Kidney capillary endothelial cell (primary cell): Measurements from ENCODE around the gene NCOA1.
"Not testable (repeated sequence)": the region's sequence is repeated elsewhere in the genome, so short reads cannot be mapped to it uniquely, and the experiment has no call there.

ENCODE experiments used
- DNase-seq: peaks from one replicate; pipeline ENCODE4 v3.0.0-alpha.2; 2018; ENCODE audit warnings: low spot score

The NCOA1 gene

DNA sequence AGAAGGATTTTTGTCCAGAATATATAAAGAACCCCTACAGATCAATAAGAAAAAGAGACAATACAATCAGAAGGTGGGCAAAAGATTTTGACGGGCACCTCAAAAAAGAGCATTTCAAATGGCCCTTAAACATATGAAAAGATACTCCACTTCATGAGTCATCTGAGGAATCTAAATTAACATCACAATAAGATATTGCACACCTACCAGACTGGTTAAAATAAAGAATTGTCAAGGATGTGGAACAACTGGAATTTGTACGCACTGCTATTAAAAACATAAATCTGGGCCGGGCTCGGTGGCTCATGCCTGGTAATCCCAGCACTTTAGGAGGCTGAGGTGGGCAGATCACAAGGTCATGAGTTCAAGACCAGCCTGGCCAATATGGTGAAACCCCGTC lies 17.0 kb upstream of the NCOA1 start:
- DNase-seq: no peak

DNA sequence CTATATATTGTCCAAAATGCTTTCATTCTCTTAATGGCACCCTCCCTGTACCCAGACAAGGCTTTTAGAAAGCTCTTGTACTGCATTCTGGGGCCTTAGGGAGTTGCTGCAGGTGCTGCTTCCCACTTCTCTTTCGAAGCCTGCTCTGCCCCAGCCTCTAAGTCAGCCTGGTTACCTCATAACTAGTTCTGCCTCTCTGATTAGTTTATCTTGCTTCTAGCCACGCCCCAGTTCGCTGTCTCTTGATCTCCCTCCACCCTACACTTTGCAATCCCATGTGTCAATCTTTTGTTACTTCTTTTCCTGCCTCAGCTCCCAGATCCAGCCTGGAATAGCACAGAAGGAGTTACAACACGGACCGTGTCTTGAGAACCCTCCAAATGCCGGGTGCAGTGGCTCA lies 13.8 kb upstream of the NCOA1 start:
- no peak for DNase-seq

GRCh38 chr2:24478243-24478642 lies 12.8 kb upstream of the NCOA1 start:
- no peak for DNase-seq

DNA sequence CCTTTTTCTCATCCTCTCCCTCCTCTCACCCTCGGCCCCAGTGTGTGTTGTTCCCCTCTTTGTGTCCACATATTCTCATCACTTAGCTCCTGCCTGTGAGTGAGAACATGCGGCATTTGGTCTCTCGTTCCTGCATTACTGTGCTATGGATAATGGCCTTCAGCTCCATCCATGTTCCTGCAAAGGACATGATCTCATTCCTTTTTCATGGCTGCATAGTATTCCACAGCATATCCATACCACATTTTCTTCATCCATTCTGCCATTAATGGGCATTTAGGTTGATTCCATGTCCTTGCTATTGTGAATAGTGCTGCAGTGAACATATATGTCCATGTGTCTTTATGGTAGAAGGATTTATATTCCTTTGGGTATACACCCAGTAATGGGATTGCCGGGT lies 10.8 kb upstream of the NCOA1 start:
- DNase-seq: no peak

GRCh38 chr2:24482251-24482971 lies 8.6 kb upstream of the NCOA1 start:
- DNase-seq: no peak

DNA sequence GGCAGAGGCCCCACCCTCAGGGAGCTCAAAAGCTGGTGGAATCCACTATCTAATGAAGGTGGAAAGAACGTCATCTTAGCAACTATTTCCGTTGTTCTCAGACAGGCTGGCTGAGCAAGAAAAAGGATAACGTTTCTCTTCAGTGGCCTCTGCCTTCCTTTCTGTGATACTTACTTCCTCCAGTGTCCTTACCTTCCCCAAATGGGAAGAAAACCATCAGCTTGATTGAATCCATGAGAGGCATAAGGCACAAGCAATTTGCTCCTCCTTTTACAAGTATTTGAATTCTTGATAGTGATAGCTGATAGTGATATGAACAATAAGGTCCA lies 8.1 kb upstream of the NCOA1 start:
- no peak for DNase-seq

GRCh38 chr2:24484677-24485076 lies 6.4 kb upstream of the NCOA1 start:
- DNase-seq: not testable (repeated sequence)

GRCh38 chr2:24485197-24485596 lies 5.9 kb upstream of the NCOA1 start:
- DNase-seq: no peak

GRCh38 chr2:24486636-24487205 lies 4.3 kb upstream of the NCOA1 start:
- no peak for DNase-seq

DNA sequence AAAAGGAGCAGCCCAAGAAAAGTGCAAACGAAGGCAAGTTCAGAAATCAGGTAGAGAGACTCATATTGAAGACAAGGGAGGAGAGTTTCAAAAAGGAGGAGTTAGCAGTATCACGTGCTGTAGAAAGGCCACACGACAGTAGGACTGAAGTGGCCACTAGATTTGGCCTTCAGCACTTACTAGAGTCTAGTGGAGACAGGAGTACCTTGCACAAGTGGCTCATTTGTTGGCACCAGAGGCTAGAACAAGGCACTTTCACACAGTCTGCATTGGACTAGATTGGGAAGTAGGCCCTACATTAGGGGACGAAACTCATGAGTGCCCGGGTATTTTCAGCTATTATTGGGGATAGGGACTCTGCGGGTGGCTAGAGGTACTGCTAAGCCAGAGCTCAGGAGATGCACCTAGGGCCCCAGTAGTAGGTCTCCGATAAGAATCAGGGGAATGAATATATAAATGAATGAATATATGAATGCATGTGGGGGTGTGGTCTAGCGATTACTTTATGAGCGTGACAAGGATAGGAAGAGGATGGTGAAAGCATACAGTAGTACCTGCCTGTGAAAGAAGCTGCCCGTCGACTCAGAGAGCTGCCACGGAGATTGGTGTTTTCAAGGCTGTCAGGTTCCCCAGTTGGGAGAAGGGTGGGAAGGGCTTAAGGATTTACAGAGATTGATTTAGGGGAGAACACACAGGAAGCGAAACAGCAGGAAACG lies 1.4 kb upstream of the NCOA1 start:
- no peak for DNase-seq

DNA sequence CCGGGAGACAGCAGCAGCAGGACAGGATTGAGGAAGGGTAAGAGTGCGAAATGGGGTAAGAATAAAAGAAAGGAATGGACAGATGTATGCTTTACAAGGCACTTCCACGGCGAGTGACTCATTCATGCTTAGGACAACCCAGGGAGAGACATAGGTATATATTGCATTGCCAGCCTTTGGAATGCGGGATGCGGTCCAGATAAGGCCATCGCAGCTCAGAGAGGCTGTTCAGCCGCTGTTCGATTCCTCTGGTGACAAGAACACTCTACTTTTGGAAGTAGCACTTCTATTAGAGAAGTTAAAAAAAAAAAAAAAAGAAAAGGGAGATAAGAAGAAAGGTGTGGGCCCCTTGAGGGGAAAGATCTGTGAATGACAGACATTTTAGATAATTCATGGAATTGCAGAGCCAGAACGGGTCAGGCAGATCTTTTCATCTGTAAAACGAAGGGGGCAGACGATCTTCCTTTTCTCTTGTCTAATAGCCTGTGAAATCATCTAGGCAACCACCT lies 819 bp upstream of the NCOA1 start:
- peak; percentile 57 for DNase-seq

GRCh38 chr2:24491542-24492420 lies 727 bp downstream of the NCOA1 start:
- DNase-seq: peak; percentile 20

DNA sequence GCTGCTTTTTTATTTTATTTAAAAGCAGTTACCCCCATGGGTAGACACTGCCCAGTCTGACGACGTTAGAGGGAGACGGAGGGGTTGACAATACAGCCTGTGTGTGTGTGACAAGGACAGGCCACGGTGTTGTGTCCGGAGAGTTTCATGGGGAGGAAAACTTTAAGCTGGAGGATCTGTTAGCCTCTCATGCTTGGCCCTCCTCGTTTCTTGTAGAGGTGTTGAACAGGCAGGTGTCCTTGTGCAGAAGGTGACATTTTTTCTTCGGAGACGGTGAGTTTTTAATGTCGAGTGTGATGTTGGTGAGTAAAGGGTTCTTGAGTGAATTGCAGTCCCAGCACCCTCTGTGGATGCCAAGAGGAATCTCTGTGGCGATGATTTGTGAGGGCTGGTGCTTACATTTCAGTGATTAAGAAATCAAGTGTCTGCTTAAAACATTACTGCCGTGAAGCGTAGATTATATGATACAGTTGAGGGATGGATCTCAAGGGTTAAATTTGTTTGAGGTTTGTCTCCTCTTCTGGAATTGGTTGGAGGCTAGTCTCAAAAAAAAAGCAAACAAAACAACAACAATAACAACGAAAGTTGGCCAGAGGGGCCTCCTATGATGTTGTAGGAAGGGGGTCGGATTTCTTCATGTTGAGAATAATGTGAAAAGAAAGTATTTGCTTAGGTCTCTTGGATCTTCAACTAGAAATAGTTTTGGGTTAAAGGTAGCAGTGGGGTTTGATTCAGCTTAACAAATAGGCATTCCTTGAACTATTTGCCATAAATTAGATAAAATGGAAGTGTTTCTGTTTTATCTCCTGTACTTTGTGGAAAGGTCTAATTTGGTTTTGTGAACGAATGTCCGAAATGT lies 1.6 kb downstream of the NCOA1 start:
- peak; percentile 19 for DNase-seq

DNA sequence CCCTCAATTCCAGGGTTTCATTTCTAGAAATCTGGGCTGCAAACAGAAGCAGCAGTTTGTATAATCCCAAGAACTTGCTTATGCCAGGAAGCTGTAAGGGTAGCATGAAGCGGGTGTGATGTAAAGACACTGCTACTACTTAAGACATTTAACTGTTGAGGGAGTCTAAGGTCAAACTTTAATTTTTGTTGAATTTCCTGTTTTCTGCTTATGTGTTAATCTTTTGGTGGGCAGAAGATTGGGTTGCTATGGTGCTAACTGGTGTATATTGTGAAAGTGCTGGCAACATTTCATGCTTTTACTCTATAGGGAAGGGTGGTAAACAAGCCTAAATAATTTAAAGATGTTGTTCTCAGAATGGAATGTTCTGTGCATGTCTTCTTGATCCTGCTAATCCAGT lies 2.7 kb downstream of the NCOA1 start:
- DNase-seq: no peak

GRCh38 chr2:24494410-24494809 lies 3.4 kb downstream of the NCOA1 start:
- DNase-seq: no peak

DNA sequence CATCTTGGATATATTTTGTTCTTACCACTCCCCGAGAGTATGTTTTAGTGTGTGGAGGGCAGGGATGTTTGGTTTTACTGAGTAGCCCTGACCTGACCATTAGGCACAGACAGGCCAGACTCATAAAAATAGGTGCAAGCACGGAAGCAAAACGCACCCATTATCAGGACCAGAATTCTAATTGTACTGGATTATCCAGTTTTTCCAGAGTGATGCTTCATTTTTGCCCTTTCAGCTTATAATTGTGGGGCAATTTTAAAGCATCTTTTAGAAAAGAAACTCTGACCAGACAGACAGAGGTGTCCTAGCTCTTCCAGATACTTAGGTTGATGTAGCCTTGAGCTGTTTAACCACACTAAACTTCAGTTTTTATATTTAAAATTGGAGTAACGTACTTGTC lies 4.4 kb downstream of the NCOA1 start:
- no peak for DNase-seq

DNA sequence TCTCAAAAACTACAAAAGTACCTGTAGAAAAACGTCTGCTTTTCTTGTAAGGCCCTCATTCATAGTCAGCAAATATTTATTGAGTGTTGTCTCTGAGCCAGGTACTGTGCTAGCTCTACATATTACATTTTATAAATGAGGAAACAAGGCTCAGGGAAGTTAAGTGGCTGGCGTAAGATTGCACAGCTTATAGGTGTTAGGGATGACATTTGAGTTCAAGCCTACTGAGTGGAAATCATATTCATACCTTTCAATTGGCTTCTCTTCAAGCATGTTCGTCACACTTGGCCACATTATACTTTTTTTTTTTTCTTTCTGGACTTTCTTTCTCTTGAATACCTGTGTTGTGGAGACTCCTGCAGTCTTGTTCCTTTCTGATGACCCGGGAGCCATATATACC lies 5.9 kb downstream of the NCOA1 start:
- no peak for DNase-seq

DNA sequence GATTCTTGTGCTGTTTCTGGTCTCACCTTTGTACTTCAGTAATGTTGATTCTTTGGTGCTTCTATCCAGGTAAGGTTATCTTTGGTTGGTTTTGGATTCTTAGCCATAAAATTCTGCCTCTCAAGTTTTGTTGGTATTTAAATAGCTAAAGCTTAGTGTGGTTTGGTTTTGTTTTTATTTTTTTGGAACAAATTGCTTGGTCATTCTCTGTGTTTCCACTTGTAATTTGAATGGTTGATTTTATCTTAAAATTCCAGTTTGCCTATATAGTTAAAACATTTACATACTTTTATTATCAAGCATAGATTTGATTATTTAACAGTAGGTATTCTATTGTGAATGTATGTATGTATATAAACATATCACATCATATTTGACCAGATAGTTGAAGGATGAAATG lies 6.6 kb downstream of the NCOA1 start:
- DNase-seq: no peak

- no peak for DNase-seq
Measured at GRCh38 chr2:24498121-24498520, 7.1 kb downstream of the NCOA1 start.

DNA sequence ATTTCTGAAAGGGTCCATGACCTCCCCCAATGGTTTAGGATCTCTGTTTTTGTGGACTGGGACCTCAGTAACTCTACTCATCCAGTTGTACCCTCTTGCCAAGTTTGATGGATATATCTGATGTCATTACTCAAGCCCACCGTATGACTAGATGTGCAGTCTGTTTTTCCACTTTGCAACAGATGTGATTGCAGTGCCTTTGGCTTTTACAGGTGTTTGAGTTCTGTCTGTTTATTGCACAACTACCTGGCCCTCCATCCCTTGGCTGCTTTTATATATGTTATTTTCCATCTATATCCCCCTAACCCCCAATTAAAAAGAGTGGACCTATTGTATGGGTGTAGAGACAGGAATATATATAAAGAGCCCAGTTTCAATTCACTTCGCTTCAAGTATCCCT lies 10.8 kb downstream of the NCOA1 start:
- no peak for DNase-seq

DNA sequence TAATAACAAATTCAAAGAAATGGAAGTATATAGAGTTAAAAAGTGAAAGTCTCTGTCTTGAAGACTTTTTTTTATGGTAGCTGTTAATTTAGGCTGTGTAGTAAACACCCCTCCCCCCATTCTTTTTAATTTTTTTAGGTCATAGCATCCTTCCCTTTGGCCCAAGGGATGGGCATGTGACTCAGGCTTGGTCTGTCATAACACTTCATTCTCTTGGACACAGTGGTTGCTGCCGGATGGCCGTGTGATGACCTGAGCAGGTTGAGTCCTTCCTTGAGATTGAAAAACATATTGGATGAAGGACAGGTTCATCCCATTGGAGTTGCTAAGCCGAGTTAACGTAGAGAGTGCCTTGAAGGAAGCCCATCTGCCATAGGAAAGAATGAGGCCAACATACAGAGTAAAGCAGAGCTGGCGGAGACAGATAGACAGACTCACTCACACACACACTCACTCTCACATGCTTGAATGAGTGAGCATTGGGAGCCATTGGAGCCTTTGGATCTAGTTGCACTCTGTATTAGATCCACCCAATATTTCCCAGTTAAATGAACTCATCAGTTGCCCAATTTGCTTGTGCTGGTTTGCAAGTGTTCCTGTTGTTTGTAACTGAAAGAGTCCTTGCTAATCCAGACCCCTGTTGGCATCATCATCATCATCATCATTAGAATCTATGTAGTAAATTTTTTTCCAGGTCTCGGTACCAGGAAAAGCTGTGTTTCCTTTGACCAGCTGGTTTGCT lies 14.7 kb downstream of the NCOA1 start:
- no peak for DNase-seq
